Fibroblast of mammary gland (primary cell): ENCODE data around the gene PPP1R1B.
A peak's percentile ranks its signal among the peaks of the same experiment; 100 is the strongest.

Source experiments
- DNase-seq: peaks from one replicate; pipeline ENCODE4 v3.0.0-alpha.2; 2010; ENCODE audit warnings: low read depth
- H3K4me3 ChIP-seq: 2 replicates; pipeline ENCODE4 v1.5.1; 2011; ENCODE audit warnings: low read depth, mild to moderate bottlenecking, low read length, moderate library complexity; ENCODE audit not compliant: control insufficient read depth
- CTCF ChIP-seq: conservative IDR thresholded peaks from 2 replicates; pipeline ENCODE4 v1.5.1; 2011; ENCODE audit warnings: low read depth, low read length, inconsistent platforms; ENCODE audit not compliant: control insufficient read depth, insufficient read depth

Gene PPP1R1B

GRCh38 chr17:39626171-39627046, at the start of gene PPP1R1B:
TSS of gene PPP1R1B (plus strand) at chr17:39626952. CDS start at chr17:39627393, 441 bp downstream.
- DNase-seq = no peak
- peak within 1 kb of the TSS; percentile 4 for H3K4me3 ChIP-seq
- TF ChIP-seq CTCF = no peak

GRCh38 chr17:39578272-39578671, 48.5 kb upstream of the PPP1R1B start:
- no peak overlapping the region for H3K4me3 ChIP-seq
- TF ChIP-seq CTCF = no peak
- no peak for DNase-seq

- no peak overlapping the region for H3K4me3 ChIP-seq
- no peak for DNase-seq
- no peak for TF ChIP-seq CTCF
Observed at GRCh38 chr17:39579318-39580081, 47.3 kb upstream of the PPP1R1B start.

DNA sequence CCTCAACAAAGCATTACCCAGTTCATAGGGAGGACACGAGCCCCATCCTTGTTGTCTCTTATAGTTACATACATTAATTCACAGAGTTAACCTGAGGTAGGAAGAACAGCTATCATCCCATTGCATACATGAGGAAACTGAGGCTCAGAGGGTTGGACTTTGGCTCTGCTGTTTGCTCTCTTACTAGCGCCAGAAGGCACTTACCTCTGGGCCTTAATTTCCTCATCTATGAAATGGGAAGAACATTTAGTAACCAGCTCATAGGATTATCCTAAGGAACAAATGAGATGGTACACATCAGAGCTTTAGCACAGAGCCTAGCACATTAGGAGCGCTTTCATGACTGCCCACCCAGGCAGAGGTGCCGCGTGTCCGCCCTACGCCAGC, 46.7 kb upstream of the PPP1R1B start:
- H3K4me3 ChIP-seq = no peak overlapping the region
- DNase-seq = no peak
- TF ChIP-seq CTCF = no peak

- TF ChIP-seq CTCF = no peak
- no peak for DNase-seq
- H3K4me3 ChIP-seq = no peak overlapping the region
Observed at GRCh38 chr17:39581071-39581758, 45.5 kb upstream of the PPP1R1B start.

DNA sequence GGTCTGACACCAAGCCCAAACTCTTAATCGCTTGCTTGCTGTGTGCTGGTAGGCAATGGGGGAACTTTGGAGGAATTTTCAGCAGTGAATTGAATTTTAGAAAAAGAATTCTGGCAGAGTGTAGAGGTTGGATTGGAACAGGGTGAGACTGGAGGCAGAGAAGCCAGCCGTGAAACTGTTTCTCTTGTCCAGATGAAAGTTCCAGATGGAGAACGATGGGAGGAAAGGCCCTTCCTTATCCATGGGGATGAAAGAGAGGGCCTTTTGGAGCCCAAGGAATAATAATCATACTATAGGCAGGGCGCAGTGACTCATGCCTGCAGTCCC, 45.0 kb upstream of the PPP1R1B start:
- H3K4me3 ChIP-seq = no peak overlapping the region
- TF ChIP-seq CTCF = no peak
- DNase-seq = no peak
